Stimulated activated CD8-positive, alpha-beta memory T cell treated with anti-CD3 and anti-CD28 coated beads, Interleukin-15, amount 100 ng/mL, for 4 hours (primary cell): Measurements from ENCODE around the gene IL25.

Experiments
- DNase-seq, 2 donors: peaks; one replicate each; pipeline ENCODE4 v3.0.0-alpha.2; 2020; ENCODE audit warnings: low read depth in 2 of 2

The IL25 gene

DNA sequence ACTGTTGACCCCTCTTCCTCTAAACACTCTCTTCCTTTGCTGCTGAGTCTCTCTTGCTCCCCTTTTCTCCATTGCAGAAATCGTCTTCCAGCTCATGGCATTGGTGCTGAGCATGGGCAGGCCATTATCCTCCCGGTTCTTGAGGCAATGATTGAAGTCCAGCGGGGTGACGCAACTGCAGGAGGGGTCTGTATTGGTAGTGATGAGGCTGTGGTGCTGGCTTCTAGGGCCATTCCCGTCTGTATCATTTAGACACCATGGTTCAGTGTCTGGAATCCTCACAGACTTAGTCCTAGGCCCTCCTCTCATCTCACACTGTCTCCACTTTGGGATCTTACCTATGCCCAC, 19.2 kb upstream of the IL25 start:
- DNase-seq = no peak

DNA sequence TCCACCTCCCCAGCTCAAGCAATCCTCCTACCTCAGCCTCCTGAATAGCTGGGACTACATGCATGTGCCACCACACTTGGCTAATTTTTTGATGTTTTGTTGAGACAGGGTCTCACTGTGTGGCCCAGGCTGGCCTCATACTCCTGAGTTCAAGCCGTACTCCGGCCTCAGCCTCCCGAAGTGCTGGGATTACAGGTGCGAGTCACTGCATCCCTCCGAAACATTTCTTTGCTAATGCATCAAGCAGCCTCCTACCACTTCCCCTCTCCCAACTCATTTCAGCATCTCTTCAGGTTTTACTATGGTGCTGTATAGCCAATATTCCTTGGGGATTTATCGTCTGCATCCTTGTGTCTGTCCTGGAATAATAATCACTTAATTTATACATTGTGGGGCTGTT, 17.6 kb upstream of the IL25 start:
- no peak for DNase-seq

DNA sequence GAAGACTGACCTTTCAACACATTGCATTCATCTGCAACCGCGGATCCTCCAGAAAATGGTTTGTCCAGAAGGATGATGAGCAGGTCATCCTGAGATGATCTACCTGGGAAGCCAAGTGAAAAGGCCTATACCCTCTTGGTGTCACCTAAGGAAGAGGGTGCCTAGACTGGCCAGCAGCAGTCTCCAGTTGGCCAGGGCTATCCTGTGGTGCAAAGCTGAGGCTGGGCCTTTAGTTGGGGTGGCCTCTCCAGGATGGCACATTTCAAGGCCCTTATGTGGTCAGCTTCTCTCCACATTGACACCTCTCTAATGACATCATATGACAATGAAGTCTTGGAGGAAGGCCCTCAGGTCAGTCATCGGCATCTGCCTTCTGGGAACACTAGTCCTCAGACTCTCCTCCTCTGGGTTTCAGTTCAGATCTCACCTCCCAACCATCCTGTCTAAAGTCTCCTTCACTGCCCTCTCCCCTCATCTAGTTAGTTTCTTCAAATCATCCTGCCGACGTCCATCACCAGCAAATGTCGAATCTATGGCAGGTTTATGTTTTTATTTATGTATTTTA, 16.7 kb upstream of the IL25 start:
- DNase-seq = no peak

DNA sequence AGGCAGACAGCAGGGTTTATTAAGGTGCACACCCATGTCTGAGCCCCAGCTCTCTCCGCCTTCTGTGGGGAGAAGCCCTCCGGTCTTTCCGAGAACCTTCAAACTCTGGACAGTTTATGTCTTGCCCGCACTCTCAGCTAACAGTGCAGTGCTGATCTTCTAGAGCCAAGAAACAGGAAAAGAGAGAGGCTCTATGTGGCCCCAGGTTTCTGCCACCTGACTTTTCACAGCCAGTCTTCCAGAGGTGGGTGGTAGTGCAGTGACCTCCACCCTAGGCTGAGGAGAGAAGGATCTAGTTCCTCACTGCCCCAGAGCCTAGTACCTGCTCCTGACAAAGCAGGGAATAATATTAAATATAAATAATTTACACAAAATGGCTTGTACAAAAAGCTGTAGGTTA, 15.9 kb upstream of the IL25 start:
- no peak for DNase-seq

DNA sequence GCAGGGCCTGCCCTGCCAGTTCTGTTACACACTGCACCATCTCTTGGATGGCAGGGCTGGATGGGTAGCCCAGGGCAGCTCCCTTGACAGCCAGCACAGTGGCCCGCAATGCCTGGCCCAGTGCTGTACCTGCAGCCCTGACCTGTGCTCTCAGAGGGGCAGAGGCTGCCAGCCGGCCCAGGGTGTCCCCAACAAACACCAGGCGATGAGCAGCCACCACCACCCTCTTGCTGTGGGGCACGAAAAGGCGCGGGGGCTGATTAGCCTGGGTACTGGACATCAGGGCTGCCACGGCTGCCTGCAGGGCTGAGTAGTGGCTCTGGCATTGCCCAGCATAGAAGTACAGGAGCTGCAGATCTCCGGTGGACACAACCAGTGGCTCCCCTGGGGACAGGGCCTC, 15.3 kb upstream of the IL25 start:
- DNase-seq = no peak

DNA sequence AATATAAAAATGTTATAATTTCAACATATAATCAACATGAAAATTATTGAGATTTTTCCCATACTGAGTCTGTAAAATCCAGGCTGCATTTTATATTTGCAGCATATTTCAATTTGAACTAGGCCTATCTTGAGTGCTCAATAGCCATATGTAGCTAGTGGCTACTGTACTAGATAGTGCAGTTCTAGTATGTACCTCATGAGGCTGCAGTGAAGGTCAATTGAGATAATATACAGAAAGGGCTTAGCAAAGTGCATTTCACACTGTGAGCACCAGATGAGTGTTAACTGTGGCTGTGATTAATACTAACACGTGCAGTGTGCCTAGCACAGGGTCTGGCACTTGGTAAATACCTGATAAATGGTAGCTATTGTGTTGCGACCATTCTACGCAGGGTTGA, 14.6 kb upstream of the IL25 start:
- DNase-seq = no peak

DNA sequence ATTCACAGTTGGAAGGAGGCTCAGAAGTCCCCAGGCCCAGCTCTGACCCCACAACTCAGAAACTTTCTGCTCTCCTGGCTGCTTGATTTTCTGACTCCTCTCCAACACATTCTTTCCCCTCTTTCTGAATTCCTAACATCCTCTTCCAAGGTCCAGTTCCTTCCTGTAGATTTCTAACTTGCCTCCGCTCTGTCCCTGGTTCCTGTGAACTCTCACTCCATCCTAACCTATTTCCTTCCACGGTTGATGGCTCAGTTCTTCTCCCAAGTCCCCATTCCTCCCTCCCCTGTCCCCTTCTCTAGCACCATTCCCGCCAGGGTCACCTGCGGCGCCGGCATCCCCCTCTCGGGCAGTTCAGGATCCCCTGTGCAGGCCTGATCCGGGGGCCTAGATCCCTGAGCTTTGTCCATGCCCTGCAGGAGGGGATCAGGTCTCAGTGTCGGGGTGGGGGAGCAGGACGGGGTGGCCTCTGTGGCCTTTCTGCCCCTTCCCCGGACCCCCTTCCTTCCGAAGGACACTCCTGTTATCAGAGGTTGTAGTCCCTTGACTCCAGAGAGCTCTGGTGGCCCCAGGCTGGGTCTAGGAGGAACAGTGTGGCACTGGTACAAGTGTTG, 13.9 kb upstream of the IL25 start:
- DNase-seq = no peak

DNA sequence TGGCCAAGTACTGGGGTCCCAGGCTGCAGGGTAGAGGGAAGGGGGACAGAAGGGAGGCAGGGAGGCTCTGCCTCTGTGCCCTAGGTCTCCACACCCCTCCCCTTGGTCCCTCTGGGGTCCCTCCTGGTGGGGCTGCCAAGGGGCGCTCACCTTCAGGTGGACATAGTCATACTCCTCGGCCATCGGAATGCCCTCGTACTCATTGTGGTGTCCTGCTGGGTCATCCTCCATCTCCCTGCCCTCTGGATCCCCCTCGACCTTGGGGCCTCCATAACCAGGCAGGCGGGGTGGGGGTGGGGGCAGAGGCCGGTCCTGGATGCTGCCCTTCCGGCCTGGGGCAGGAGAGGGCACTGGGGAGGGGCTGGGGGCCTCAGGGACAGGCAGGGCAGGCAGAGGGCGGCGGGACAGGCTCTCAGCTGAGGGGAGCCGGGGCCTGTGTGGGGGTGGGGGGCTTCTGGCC, 13.4 kb upstream of the IL25 start:
- DNase-seq = no peak

DNA sequence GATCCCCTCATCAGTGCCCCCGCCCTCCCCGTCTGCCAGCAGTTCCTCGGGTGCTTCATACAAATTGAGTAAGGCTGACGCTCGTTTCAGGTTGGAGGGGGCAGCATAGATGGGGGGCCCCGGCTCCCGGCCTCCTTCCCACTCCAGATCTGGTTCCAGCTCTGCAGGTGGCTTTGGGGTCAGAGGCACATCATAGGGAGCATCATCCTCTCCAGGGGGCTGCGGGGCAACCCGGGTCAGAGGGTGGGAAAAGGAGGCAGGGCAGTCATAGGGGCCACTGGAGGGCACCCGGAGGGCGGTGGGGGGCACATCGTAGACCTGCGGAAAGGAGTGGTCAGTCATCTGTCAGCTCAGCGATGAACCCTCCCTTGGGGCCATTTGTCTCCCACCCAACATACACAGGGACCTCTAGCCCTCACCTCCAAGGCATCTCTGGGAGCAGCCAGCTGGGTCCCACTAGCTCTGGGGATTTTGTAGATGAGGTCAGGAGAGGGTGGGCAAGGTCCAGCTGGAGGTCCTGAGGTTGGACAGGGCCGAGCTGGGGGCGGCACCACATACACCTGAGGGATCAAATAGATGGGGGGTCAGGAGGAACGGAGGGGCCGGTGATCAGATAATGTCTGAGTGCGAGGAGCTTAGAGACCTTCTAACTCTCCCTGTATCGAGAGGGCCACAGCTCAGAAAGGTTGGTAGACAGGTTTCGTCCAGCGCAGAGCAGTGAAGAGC, 12.7 kb upstream of the IL25 start:
- no peak for DNase-seq

DNA sequence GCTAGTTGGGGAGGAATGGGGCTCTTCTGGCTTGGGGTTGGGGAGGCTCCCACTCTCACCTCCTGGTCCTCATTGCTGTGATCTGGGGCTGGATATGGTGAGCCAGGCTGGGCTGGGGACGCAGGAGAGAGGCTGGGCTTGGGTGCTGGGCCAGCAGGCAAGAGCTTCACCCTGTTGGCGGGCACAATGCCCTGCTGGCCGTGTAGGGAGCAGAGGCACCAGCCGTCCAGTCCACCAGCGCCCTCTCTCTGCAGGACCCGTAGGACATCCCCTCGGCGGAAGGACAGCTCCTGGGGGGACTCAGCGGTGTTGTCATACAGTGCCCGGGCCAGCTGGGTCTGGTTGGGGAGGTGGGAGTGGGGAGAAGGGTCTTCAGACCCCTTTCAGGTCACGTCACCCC, 12.1 kb upstream of the IL25 start:
- no peak for DNase-seq

DNA sequence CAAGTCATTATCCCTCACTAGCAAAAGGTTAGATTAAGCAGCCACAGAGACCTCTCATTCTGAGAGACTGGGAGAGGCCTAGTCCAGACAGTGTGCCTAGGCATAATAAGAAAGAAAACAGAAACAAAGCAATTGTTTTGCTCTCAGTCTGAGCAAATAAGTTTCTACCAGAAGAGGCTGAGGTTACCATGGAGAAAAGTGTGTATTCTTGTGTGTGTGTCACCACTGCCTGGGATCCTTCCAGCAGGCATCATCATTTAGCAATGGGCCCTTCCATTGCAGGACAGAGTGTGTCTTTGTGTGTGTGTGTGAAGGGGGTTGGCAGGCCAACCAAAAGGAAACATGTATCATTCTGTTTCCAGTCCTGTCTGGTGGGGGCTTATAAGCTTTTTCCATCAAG, 11.3 kb upstream of the IL25 start:
- no peak for DNase-seq

DNA sequence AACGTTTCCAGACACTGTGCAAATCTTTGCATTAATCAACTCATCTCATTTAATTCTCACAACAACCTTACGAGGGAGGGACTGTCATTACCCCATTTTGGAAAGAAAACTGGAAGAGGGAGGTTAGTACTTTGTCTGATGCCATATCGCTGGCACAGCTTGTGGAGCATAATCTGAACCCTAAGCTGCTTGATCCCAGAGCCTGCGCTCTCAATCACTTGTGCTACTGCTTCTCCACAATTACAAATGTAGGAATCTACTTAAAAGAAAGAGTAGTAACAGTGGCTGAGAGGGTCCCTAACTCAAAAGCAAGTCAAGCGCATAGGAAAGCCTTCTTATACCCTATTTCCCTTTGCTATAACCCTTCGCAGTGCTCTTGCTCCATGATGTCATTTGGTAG, 10.8 kb upstream of the IL25 start:
- DNase-seq = no peak

DNA sequence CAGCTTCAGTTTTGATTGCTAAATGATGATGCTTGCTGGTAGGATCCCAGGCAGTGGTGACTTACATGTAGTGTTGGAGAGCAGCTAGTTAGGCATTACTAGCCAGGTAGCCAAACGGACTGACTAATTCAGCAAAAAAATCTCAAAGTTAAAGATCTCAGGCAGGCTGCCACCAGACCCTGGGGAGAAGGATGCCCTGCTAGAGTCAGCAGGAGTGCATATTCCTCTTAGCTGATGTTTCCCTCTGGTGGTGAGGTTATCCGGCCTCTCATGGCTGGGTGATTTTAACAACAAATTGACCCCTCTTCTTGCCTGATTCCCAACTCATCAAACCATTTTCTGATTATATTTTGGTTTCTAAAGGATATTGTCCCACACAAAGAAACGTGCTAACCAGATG, 10.4 kb upstream of the IL25 start:
- no peak for DNase-seq

DNA sequence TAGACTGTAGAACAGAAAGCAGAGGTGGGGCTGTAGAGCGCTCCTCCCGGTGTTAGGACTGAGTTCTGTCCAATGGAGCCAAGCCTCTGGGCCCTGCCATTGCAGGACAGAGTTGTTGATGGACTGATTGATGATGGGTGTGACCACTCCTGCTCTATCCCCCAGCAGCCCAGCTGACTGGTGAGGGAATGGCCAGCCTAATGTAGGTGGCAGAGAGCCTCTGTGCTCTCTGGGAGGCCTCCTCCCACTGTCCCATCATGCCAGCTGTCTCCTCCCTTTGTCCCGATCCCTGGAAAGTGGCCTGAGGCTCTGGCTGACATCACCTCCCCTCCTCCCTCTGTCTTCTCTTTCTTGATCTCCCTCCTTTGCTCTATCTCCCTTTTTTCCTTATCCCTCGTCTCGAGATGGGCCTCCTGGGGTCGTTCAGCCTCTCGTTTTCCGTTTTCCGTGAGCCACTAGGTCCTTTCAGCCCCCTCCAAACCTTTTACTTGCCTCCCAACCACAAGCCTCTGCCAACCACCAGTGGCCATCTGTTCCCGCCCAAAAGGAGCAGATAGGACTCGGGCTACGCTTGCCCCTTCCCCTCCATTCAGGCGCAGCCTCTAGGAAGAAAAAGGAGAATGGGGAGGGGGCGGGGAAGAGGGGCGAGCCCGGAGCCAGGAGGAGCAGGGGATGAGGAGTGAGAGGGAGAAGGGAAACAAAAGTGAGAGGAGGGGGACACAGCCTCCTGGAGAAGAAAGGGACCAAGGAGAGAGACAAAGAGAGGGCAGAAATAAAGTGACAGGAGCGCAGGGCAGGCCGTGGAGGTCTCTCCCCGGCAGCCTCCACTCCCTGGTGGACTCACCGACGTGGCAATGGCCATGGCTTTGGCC, 8.2 kb upstream of the IL25 start:
- DNase-seq = no peak

DNA sequence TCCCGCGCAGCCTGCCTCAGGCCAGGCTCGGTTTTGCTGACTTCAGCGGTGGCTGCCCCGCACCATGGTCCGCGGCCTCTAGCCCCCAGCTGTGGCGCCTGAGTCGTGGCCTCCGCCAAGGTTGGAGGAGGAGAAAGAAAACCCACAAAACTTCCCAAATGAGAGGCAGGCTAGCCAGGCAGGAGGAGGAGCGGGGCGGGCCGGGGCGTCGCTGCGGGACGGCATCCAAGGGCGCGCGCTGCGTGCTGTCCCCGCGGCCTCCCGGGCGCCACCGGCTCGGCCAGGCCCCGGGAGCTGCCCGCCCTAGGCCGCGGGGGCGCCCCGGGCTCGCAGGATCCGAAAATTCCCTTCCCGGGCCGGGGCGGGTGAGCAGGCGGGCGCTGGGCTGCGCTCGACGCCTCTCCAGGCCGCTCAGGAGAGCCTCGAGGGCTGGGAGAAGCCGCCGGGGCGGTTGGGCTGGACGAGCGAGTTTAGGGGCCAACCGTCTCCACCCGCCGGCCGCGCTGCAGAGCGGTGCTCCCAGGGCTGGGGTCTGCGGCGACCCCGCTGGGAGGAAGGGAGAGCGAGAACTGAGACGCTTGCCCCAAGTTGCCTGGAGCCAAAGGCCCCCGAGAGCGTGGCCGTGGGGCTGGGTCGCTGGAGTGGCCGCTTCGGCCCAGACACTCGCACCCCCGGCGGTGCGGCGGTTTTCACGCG, 7.4 kb upstream of the IL25 start, which contains the start of gene EFS:
Gene EFS, minus strand, starts transcription at position 137 of the 696 bp plus-strand sequence. CDS start 147 bp downstream, outside the sequence.
- no peak for DNase-seq

DNA sequence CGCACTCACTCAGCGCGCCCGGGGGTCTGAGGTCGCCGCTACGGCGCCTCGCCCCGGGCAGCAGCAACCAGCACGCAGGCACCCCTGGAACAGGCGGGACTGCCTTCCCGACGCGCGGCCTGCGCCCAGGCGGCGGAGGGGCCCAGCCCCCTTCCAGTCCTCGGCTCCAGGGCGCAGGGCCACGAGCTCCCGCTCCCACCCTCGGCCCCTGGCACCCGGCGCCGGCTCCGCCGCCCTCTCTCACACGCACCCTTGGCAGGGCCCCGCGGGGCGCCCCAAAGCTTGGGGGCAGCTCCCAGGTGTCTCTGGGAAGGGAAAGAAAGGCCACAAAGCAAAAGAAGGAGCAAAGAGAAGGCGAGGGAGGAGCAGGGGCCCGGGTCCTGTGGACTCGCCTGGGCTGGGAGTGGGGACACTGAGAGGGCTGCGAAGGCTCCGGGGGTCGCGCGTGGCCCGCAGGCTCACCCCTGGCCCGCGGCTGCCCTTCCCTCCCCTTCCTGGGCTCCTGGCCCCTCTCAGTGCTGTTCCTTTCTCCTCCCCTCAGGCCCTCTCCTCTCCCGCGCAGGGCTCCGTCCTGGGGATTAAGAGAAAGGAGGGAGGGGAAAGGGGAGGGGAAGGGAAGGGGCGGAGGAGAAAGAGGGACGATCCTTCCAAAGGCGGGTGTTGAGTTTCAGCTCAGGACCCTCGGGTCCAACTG, 6.7 kb upstream of the IL25 start:
- DNase-seq = no peak

DNA sequence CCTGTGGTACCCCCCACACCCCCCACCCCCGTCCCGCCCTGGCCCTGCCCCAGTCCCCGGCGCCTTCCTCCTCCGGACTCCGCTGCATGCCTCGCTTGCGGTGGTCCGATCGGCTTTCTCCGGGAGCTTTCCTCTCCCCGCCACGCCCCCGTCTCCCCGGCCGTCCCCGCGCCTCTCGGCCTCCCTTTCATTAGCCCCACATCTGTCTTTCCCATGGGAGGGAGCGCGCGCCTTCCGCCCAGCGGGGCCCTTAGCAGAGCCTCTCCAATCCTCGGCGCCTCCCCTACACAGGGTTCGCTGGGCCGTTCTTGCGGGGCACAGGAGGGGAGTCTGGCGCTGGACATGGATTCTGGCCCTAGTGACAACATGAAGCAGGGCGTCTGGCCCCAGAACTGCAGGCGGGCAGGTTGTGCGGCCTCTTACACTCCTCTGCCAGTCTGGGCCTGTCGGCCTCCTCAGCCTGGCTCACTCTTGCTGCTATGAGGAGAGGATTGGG, 6.1 kb upstream of the IL25 start:
- DNase-seq = no peak

DNA sequence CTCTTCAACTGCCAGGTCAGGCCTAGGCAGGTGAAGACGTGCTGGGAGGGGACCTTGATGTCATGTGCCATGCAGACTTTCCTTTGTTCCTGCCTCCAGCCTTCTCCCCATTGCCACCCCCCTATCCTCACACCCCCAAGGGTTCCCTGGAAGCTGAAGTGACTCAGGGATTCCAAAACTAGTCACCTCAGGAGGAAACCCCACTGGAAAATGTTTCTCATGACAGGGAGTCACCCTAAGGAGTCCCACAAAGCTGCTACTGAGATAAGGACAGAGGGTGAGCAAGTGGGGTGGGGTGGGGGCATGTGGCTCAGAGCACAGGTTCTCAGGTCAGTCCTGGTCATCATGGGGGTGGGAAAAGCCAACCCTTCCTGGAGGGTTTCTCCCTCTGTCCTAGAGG, 2.4 kb upstream of the IL25 start:
- no peak for DNase-seq

DNA sequence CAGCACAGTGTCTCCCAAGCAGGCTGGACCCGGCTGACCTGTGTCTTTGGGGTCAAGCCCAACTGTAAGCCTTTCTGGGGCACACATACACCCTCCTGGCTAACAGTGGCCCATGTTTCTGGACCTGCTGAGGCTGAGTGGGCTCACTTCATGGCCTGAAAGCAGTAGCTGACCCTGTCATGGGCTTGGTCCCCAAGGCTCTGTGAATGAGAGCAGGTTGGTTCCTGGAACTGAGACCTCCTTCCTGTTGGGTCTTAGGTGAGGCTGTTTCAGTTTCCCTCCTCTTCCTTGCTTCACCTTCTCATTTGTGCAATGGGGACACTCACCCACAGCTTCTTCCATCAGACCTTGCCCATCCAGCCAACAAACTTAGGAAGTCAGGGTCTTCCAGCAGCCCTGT, 744 bp upstream of the IL25 start:
- no peak for DNase-seq

DNA sequence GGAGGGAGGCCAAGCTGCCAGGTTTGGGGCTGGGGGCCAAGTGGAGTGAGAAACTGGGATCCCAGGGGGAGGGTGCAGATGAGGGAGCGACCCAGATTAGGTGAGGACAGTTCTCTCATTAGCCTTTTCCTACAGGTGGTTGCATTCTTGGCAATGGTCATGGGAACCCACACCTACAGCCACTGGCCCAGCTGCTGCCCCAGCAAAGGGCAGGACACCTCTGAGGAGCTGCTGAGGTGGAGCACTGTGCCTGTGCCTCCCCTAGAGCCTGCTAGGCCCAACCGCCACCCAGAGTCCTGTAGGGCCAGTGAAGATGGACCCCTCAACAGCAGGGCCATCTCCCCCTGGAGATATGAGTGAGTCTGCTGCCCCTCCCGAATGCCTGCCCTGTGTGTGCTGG, 432 bp downstream of the IL25 start:
- DNase-seq = no peak
